Transverse colon (tissue), 4 donors: ENCODE measurements around the gene SMCO1. TPM values are rescaled to one million over a fixed set of nuclear protein-coding genes. Genes with fewer than 3 reads are reported as not detected.

Experiments used
- DNase-seq: peaks from one replicate; pipeline ENCODE4 v3.0.0-alpha.2; 2019
- H3K27ac ChIP-seq, 4 donors: fragments of 200-600 bp; sonication (generic); 2 replicates each; pipeline ENCODE4 v1.5.1; 2016 to 2018; ENCODE audit warnings: inconsistent platforms in 4 of 4
- H3K27me3 ChIP-seq: fragments of 200-600 bp; sonication (generic); 2 replicates; pipeline ENCODE4 v1.5.1; 2017; ENCODE audit warnings: inconsistent platforms
- H3K36me3 ChIP-seq, 4 donors: fragments of 200-600 bp; sonication (generic); 2 replicates each; pipeline ENCODE4 v1.5.1; 2017 to 2019; ENCODE audit warnings: inconsistent platforms in 4 of 4
- H3K4me1 ChIP-seq, 4 donors: fragments of 200-600 bp; sonication (generic); 2 replicates each; pipeline ENCODE4 v1.5.1; 2017 to 2020; ENCODE audit warnings: inconsistent platforms in 4 of 4
- H3K4me3 ChIP-seq, 4 donors: fragments of 200-600 bp; sonication (generic); 1 replicate in 1 of 4; 2 replicates in 3 of 4; pipeline versions ENCODE4 v1.5.1 to v1.6.1; 2017 to 2019; ENCODE audit warnings: inconsistent platforms in 4 of 4
- H3K9me3 ChIP-seq, 2 donors: fragments of 200-600 bp; sonication (generic); 2 replicates each; pipeline ENCODE4 v1.5.1; 2017 to 2019; ENCODE audit warnings: inconsistent platforms in 2 of 2
- CTCF ChIP-seq, 5 experiments: fragments of 200-600 bp in 3 of 5; fragments of 450-650 bp in 2 of 5; sonication (generic) in 3 of 5; IDR thresholded peaks; 1 replicate in 2 of 5; 2 replicates in 3 of 5; pipeline ENCODE4 v1.5.1; 2016 to 2017; ENCODE audit warnings: antibody characterized with exemption in 5 of 5, inconsistent platforms in 3 of 5, mild to moderate bottlenecking in 2 of 5, moderate library complexity in 1 of 5
- EP300 ChIP-seq: sonication (generic); formaldehyde crosslinking; IDR thresholded peaks from one replicate; pipeline ENCODE4 v1.6.1; 2017; ENCODE audit warnings: antibody characterized with exemption, low read depth
- POLR2A ChIP-seq: fragments of 450-650 bp; IDR thresholded peaks from one replicate; pipeline ENCODE4 v1.6.1; 2016; ENCODE audit warnings: antibody characterized with exemption, mild to moderate bottlenecking, moderate library complexity
- POLR2AphosphoS5 ChIP-seq, 3 donors: sonication (generic); formaldehyde crosslinking; IDR thresholded peaks; one replicate each; pipeline ENCODE4 v1.6.1; 2016; ENCODE audit warnings: antibody characterized with exemption in 3 of 3
- WGBS, 2 donors: methylation state at CpG; one replicate each; pipeline ENCODE4 v1.1.5; 2018; ENCODE audit warnings: low coverage in 1 of 2; 5-methylcytosine and 5-hydroxymethylcytosine counted together
- in situ Hi-C, 4 donors: fragments of 200-750 bp; cut with MboI; loops; one replicate each; pipeline versions ENCODE4 v1.15.0 to v1.15.1; 2017; ENCODE audit warnings: low sequenced_read_pairs in 3 of 4, low pct_ligation_motif_present in 1 of 4, low pct_unique_long_range_greater_than_20kb in 1 of 4
- intact Hi-C: fragments of 100-400 bp; cut with DNase I; formaldehyde crosslinking; loops from one replicate; pipeline ENCODE4 v1.15.1; 2023; ENCODE audit warnings: low total_unique reads
- total RNA-seq, 4 donors: library from RNA; depleted of rRNA; stranded (reverse); fragments of >200 nt; gene quantifications; one replicate each; pipeline ENCODE4 v1.1.0, GENCODE V29; 2016

Gene SMCO1
- total RNA-seq, 4 donors from 2014 or later, result not detected

- Histone ChIP-seq H3K9me3 (no peaks in the 10 kb centered on the region), H3K4me3 (no peak overlapping the region), H3K27me3 (no peaks in the 10 kb centered on the region), H3K4me1 (peaks cover 0 to 4% (median 0%) of the 10 kb centered on the region in 4 donors), H3K36me3 (no peaks in the 10 kb centered on the region), H3K27ac (no peak overlapping the region)
- intact Hi-C loops (no loop called here), in situ Hi-C loops (no loop called here)
- TF ChIP-seq POLR2A (no peak), POLR2AphosphoS5 (IDR thresholded peaks at IDR 0.05) (no peak), EP300 (no peak), CTCF (IDR thresholded peaks at IDR 0.05) (no peak)
- WGBS, 2 donors, result 61 to 82% methylated on average over 3 to 4 of the region's 4 CpGs
- DNase-seq, result no peak
Observed at GRCh38 chr3:196531418-196531817, 16.3 kb upstream of the SMCO1 start.

GRCh38 chr3:196528639-196529233, 13.6 kb upstream of the SMCO1 start:
- Histone ChIP-seq H3K4me3 (peak overlapping the region; percentile 10 to 46 (median 23)), H3K36me3 (no peaks in the 10 kb centered on the region), H3K4me1 (peaks cover 0 to 4% (median 0%) of the 10 kb centered on the region in 4 donors), H3K27ac (peak overlapping the region; percentile 13 to 68 (median 38)), H3K9me3 (no peaks in the 10 kb centered on the region), H3K27me3 (no peaks in the 10 kb centered on the region)
- in situ Hi-C loops (loop anchor here in 1 of 4 donors (10.0 kb wide), 1 partner anchor 274 kb away; no protein-coding TSS in a partner anchor), intact Hi-C loops (no loop called here)
- WGBS, 2 donors, result 14% methylated on average over 34 of the region's 52 CpGs; no CpG with 5 or more reads in 1 of the 2 donors
- DNase-seq, result peak; percentile 79
- TF ChIP-seq EP300 (no peak), CTCF (IDR thresholded peaks at IDR 0.05) (peak; percentile 31 to 77 (median 67))

- WGBS, 2 donors, result 81% methylated on average over 4 of the region's 4 CpGs; no CpG with 5 or more reads in 1 of the 2 donors
- Histone ChIP-seq H3K4me1 (peaks cover 0 to 4% (median 0%) of the 10 kb centered on the region in 4 donors), H3K27me3 (no peaks in the 10 kb centered on the region), H3K36me3 (no peaks in the 10 kb centered on the region), H3K4me3 (no peak overlapping the region), H3K27ac (no peak overlapping the region), H3K9me3 (peaks cover 5 to 6% of the 10 kb centered on the region in 2 donors)
- intact Hi-C loops (no loop called here), in situ Hi-C loops (loop anchor here in 1 of 4 donors (10.0 kb wide), 1 partner anchor 270 kb away; no protein-coding TSS in a partner anchor)
- TF ChIP-seq CTCF (IDR thresholded peaks at IDR 0.05), result no peak
- no peak for TF ChIP-seq EP300
- TF ChIP-seq POLR2AphosphoS5 (IDR thresholded peaks at IDR 0.05), result no peak
- no peak for TF ChIP-seq POLR2A
- no peak for DNase-seq
Observed at GRCh38 chr3:196525141-196525540, 10.0 kb upstream of the SMCO1 start.

GRCh38 chr3:196524527-196524926, 9.4 kb upstream of the SMCO1 start:
- Histone ChIP-seq H3K36me3 (no peaks in the 10 kb centered on the region), H3K9me3 (peaks cover 11 to 12% of the 10 kb centered on the region in 2 donors), H3K4me3 (no peak overlapping the region), H3K4me1 (peaks cover 0 to 4% (median 0%) of the 10 kb centered on the region in 4 donors), H3K27me3 (no peaks in the 10 kb centered on the region), H3K27ac (no peak overlapping the region)
- TF ChIP-seq POLR2A (no peak), EP300 (no peak), CTCF (IDR thresholded peaks at IDR 0.05) (no peak), POLR2AphosphoS5 (IDR thresholded peaks at IDR 0.05) (no peak)
- intact Hi-C loops (no loop called here), in situ Hi-C loops (loop anchor here in 3 of 4 donors (10.0 to 25.0 kb wide), 2 partner anchors 262 to 270 kb away; no protein-coding TSS in a partner anchor)
- 76% methylated on average over 5 of the region's 5 CpGs; no CpG with 5 or more reads in 1 of the 2 donors for WGBS, 2 donors
- no peak for DNase-seq
